Ureter (tissue), 1 donor: ENCODE results near the gene PDE11A. TPM values are rescaled to one million over a fixed set of nuclear protein-coding genes. Genes with fewer than 3 reads are reported as not detected.

Experiments
- DNase-seq: peaks from one replicate; pipeline ENCODE4 v3.0.0-alpha.2; 2020; ENCODE audit warnings: low spot score
- total RNA-seq: library from RNA; stranded (reverse); gene quantifications from one replicate; pipeline ENCODE4 v1.2.4, GENCODE V29; 2023
- donor health status: DM: yes; HTN: yes; CAD: no.

Gene PDE11A
- total RNA-seq, 1 donor from 2014 or later, result 2.2 TPM

DNA sequence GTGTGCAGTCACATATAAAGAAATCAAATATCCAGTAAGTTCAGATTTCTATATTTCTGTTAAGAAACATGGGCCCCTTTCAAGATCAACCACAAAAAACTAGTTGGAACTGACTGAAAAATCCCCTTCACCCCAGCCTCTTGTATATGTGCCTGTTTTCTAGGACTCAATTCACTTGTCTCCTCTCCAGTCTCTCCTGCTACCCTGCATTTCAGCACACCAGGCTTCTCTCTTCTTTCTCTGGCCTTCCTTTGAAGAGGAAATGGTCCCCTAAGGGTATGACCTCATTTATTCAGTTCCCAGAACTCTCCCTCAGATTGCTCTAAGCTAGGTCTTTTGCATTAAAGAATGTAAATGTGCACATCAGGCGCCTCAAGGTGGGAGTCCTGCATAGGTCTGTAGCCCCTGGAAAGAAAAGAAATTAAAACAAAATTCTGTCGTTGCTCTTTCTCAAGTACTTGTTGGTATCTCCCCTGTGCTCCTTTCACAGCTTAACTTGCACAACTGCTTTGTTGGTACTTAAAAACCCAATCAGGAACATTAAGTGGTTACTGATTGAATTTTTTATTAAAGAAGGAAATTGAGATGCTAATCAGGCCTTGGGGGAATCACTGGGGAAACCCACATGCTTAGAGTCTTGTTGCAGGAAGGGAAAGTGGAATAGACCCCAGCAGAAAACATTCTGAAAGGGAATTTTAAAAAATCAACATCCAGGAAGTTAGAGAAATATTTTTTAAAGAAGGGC lies 401.6 kb downstream of the PDE11A start:
- no peak for DNase-seq

DNA sequence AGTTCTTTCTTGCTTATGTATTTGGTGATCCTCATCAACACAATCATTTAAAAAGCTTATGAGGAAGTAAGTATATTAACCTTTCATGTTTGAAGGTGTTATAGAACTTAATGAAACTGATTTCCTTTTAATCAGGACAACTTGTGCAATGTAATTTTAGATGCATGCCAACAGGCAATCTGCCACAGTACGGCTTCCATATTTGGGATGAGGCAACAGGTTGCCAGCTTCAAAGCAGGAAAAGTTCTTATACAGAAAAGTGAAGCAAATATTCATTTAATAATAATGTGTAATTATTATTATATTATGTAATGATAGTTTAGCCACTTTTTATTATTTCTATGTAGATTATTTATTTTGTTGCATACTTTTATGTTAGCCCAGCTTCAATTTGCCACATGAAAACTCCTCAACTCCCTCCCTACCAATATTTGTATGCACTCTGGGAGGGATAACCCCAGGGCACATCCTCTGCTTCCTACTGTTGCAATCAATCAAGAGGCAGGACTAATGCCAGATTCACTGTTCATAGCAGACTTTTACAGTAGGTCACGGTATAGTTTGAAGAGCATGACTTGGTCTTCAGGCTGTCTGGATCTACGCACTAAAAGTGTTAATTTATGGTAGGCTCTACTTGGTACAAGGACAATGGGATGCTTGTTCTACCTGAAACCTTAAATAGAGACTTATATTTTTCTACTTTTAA lies 402.8 kb downstream of the PDE11A start:
- DNase-seq, result no peak

DNA sequence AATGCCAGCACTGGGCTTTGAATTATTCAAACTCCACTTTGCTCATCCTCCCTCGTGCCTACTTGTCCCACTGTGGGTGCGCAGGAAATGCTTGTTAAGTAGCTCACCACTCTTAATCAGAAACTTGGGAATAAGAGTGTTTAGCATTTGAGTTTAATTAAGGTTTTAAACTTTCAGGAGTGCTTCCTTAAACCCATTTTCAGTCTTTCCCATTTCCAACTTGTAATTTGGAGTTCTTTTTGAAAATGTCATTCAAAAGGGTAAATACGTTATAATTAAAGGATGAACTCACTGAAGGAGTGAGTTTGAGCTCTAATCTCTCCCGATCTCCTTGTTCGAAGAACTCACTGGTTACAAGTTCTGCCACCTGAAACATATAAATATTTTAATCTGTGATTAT lies 403.4 kb downstream of the PDE11A start:
- DNase-seq, result no peak

DNA sequence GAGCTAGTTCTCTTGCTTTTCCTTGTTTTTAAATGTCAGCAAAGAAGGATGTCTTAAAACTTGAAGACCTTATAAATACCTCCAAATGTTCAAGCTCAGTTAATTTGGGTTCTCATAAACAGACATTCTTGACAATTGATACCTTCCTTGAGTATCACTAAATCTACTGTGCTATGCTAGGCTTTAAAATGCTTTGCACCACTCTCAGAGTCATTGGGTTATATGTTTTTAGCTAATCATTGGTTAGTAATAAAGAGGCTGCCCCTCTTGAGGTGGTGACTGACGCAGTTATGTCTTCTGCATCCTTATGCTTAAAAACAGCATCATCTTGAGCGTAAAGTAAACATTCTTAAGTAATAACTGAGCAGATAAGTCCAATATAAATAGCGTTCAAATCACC lies 404.0 kb downstream of the PDE11A start:
- no peak for DNase-seq

DNA sequence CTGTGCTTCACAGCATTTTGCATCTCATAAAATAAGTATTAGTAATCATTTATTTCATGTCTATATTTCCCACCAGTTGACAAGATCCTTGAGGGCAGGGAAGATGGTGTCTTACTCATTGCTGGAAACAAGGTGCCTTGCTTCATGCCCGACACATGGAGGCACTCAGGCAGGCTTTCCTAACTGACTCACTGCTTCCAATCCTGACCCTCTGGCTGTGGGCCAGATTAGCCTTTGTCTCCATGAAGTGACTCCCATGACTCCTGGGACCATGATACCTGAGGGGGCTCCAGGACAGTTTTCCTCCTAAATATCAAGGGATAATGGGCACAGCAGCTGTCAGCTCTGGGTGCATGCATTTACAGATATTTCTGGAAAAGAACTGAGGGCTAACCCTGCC lies 405.0 kb downstream of the PDE11A start:
- DNase-seq, result no peak

DNA sequence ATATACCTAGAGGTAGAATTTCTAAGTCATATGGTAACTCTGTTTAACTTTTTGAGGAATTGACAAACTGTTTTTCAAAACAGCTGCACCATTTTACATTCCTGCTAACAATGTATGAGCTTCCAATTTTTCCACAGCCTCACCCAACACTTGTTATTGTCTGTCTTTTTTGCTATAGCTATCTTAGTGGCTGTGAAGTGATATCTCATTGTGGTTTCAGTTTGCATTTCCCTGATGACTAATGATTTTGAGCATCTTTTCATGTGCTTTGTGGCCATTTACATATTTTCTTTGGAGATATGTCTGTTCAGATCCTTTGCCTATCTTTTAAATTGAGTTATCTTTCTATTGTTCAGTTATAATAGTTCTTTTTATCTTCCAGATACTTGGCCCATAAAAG lies 406.2 kb downstream of the PDE11A start:
- no peak for DNase-seq

DNA sequence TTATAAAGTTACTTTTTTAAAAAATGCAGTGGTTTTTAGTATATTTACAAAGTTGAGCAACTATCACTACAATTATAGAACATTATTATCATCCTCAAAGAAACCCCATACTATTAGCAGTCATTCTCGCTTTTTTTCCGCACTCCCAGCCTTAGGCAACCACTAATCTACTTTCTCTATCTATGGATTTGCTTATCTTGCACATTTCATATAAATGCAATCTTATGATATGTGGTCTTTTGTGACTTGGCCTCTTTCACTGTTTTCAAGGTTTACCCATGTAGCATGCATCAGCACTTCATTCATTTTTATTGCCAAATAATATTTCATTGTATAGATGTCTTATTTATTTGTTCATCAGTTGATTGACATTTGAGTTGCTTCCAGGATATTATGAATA lies 406.6 kb downstream of the PDE11A start:
- no peak for DNase-seq

DNA sequence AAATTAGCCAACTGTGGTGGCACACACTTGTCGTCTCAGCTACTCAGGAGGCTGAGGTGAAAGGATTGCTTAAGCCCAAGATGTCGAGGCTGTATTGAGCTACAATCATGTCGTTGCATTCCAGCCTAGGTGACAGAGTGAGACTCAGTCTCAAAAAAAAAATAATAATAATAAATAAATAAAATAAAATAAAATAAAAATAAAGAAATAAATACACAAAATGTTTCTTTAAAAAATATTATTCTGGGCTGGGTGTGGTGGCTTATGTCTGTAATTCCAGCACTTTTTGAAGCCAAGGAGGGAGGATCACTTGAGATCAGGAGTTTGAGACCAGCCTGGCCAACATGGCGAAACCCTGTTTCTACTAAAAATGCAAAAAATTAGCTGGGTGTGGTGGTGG lies 407.2 kb downstream of the PDE11A start:
- DNase-seq, result no peak

DNA sequence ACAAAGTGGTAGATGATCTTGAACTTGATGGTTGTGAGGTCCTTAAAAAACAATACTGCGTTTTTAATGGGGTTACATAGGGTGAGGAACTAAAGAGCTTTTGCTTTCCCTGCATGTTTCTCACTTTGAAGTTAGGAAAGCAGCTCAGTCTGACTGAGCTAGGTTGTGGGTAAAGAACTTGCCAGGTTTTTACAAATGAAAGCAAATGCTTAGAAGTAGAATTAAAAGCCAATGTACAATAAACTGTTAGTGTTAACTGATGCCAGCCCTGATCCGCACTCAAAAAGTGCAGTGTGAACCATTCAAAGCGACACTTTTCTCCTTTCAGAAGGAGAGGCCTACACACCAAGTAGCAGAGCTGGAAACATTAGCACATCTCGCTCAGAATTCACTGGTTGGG lies 409.7 kb downstream of the PDE11A start:
- DNase-seq, result no peak

DNA sequence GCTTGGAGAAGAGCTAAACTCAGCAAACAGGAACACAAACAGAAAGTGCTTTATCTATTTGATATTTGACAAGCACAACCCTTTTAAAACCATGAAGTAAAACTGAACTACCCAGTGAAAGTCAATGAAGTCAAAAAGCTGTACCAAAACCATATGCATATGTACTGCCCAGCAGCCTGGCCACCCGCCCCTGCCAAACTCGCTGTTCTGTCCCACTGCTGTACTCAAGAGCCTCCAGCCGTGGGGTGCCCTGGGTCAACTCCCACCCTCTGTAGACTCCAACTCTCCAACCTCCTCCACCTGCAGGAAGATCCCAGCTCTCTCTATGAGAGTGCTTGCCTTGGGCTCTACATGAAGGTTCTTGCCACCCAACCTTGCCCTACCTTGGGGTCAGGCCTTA lies 411.8 kb downstream of the PDE11A start:
- DNase-seq, result no peak

DNA sequence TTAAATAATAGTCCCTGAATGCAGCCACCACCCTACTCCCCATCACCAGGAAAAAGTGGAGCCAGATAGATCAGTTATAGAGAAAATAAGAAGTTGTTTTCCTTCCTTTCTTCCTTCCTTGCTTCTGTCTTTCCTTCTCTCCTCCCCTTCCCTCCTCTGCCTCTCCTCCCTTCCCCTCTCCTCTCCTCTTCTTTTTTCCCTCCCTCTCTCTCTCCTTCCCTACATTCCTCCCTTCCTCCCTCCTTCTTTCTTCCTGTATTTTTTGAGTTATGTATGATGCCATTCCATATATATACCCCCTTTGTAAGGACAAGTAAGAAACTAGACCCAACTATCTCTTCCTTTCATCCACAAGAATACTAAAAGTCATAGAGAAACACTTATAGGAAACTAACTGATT lies 414.3 kb downstream of the PDE11A start:
- DNase-seq, result no peak

DNA sequence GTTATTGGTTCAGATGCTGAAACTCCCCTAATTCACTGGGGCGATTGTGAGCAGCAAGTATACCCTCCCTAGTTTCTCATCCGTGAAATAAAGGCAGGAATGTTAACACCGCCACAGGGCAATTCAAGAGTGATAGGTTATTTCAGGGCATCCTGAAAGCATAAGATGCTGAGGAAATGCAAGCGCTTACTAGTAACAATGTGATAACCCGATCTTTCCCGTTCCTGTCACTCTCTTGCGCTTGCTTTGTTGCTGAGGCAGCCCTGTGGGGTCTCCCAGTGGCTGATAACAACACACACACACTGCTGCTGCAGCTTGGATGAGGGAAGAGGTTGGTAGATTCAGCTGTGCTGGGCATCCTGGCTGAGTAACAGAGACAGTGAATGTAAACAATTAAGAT lies 420.7 kb downstream of the PDE11A start:
- DNase-seq, result no peak

DNA sequence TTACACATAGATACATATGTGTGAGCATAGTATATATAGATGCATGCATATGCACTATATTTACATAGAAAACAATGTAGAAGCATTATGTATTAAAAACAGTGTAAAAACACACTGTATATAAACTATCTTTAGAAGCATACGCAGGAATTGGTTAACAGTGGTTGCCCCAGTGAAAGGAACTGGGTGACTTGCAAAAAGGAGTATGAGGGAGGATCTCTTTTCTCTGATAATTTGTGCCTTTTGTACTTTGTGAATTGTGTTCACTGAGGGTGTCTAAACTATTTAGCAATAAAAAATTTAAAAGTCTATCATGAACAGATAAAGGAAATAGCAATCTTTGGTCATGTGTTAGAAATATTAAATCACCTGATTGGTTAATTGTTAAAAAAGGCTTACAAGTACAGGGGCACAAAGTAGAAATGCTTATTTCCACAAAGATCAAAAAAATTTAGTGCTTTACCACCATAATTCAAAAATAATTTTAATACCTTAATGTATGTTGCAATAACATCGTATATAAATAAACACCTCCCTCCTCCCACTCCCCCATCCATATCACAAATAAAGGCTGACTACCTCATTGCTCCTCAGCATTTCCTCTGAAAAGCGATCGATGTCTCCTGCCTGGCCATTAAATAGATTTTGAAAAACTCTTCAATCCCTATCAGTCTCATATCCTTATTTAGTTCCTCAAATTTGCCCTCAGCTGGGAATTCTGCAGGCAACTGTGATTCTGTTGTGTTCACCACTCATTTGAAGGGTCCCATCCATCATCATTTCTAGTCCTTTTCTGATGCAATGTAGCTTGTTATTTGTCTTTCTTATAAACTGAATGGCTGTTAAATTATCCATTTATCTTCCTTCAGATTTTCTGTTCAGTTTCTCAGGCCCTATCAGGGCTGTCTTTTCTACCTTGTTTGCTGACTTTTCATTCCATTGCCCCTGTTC lies 422.7 kb downstream of the PDE11A start:
- no peak for DNase-seq

DNA sequence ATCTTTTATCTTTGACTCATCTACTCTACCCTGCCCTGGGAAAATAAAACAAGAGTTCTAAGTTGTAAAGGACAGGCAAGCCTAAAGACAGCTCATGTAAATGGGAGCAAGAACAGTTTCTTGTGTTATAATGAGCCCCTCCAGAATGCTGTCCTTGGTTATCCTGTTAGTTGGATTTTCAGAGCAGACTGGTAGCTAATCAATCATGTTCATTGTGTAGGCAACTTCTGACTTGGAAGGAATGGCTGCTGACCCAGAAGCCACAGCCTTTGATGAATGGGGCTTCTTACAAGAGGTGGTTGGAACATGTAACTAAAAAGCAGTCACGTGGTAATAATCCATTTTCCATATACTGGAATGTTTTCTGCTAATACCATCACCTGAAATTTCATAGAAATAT lies 425.8 kb downstream of the PDE11A start:
- DNase-seq, result no peak

DNA sequence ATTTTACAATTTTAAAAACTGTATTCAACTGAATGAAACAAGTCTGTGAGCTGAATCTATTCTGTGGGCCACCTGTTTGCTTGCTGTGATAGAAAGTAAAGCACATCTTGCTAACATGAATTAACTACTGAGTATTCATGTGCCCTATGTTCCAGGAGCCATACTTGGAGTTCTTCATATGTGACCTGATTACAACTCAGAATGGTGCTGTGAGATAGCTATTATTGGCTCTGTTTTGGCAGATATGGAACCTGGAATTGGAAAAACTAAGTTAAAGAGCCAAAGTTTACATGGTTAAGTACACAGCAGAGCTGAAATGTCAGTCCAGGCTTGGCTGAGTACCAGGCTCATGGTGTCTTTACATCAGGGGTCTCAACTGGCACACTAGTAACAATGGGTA lies 426.3 kb downstream of the PDE11A start:
- DNase-seq, result no peak

DNA sequence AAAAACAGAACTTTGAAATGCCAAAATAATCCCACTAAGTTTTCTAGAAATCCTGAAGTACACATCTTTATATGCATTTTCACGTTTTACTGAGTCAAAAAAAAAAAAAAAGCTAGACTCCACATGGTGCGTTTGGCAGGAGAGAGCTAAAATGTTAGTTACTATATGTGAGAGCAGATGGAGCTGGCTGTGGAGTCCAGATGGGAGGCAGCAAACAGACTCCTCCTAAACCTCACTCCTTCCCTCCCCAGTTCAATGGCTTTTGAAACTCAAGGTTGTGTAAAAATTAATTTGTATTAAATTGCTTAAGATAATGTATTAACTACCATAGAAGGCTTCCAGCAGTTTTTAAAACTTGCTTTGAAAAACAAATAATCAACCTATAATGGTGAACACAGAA lies 431.2 kb downstream of the PDE11A start:
- no peak for DNase-seq

DNA sequence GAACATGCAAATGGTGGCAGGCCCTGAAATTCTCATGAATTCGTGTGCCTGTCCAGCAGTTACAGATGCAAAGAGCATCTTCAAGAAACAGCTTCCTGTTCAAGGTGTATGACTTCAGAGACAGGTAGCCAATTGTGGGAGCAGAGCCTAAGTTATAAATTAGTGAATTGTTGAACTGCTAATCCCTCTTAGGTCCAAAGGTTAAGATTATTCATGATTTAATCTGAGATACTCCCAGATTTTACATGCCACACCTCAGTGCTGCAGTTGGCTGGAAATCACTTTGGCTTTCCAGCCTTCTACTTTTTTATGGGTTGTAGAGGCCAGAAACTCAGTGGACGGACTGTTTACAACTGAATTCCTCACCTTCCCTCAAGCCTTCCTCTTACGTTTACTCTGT lies 432.2 kb downstream of the PDE11A start:
- DNase-seq, result no peak

DNA sequence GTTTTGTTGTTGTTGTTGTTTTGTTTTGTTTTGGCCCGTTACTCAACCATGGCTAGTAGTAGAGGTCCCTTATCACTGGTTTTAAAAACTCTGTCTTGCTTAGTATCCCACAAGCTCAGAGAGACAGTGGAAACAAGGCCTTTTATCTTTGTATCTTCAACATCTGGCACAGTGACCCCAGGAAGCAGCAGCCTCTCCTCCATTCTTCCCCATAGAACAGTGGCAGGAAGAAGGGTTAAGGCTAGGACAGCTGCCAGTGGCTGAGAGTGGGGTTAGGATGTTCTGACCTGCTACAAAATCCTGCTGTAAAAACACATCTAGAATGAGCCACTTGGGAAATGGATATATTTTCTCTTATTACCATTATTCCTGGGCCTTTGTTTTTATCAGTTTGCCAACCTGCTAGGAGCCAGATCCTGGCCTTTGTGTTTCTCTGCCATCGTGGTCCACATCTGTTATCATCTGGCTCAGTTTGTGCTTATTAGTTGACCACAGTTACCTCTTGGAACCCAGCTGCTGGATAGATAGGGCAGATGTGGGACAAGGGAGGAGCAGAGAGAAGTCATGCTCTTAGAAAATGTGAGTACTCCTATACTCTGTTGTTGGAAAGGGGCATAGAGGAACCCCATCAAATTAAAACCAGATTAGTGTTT lies 433.2 kb downstream of the PDE11A start:
- DNase-seq, result no peak

DNA sequence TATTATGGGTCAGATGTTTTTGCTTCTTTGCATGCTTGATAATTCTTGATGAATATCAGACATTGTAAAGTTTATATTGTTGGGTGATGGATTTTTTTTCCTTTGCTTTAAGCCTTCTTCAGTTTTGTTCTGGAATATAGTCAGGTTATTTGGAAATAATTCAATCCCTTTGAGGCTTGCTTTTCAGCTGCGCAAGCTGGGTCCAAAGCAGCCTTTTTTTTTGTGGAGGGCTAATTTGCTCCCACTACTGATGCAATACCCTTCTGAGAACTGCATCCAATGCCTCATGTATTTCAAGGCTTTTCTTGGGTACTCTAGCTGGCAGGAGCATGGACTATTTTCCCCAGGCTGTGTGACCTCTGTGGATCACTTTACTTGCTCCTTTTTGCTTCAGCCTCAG lies 434.1 kb downstream of the PDE11A start:
- DNase-seq, result no peak

DNA sequence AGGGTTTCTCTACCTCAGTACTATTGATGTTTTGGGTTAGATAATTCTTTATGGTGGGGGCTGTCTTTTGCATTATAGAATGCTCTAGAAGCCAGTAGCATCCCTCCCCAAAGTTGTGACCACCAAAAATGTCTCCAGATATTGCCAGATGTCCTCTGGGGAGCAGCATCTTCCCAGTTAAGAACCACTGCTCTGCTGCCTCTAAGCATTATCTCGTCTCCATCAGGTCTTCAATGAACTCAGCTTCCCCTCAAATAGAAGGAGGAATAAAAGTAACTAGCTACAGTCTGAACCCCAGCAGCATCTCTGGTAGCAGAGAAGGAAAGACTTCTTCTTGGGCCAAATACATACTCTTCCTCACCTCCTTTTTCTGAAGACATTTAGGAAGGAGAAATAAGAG lies 435.9 kb downstream of the PDE11A start:
- no peak for DNase-seq

DNA sequence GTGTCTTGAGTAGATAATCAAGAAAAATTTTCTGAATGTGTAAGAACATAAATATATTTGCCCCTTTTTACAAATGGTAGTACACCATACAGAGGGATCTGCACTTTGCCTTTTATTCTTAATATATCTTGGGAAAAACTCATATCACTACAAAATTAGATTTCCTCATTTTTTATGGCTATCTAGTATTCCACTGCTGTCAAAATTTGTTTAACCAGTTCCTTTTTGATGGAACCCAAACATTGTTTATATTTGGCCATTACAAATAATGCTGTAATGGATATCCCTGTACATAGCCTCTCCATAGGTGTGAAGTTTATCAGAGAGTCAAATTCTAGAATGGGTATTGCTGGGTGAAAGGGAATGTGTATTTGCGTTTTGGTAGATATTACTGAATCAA lies 436.9 kb downstream of the PDE11A start:
- no peak for DNase-seq

DNA sequence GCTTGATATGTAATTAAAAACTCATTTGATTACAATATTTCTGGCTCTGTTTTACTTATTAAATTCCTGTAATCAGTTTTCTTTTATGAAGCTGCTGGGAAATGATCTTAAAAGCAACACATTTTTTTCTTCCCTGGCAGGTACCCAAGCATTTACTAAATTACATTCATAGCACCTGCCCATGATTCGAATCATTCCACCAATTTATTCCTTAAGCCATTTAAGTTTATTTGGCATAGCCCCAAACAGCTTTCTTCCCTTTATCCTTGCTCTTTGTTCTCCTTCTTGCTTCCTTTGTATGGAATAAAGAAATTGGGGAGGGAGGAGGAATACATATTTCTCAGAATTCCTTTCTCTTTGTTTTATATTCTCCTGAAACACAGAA lies 438.7 kb downstream of the PDE11A start:
- DNase-seq, result no peak
